ENCODE measurements around the gene ZNHIT2.

DNA sequence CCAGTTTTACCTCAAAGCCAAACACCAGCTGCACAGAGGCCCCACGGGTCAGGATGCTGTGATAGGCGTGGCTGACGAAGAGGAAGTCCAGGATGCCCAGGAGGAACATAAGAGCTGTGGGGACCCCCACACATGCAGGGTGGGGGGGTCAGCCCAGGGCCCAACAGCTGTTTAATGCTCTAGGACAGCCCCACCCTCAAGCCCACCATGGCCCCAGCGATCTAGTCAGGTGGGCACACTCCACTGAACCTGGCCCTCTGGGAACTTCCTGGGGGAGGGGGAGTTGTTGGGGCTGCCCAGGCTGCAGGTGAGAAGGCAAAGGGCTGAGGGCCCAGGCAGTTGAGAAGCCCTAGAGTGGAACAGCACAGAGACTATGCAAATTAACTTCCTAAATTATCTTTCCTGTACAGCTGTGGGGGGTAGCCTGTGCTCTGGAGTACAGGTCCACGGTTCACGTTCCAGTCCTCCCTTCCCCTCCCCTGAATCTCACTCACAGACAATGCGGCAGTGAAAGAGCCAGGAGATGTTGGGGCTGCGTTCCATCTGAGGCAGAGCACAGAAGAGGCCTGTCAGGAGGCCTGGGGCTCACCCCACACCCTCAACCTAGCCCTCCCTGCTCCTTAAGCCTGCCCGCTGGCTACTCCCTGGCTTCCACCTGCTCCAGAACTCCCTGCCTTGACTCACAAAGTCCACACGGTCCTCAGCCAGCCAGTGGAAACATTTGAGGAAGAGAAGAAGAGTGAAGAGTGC lies 14.9 kb upstream of the ZNHIT2 start:
- no peak for TF ChIP-seq CTCF (IDR thresholded peaks at IDR 0.05)
- no peak for TF ChIP-seq POLR2AphosphoS5 (IDR thresholded peaks at IDR 0.05; ENCODE audit: low read depth, low read length)

All from Panc1 (cell line).